Activated CD4-positive, alpha-beta T cell treated with anti-CD3 and anti-CD28 coated beads, Interleukin-2, amount 50 U/mL, for 24 hours (primary cell): ENCODE results near the gene PGAP6.
"Not testable (repeated sequence)": the region's sequence is repeated elsewhere in the genome, so short reads cannot be mapped to it uniquely, and the experiment has no call there.

Experiments
- DNase-seq, 2 donors: peaks; one replicate each; pipeline ENCODE4 v3.0.0-alpha.2; 2020; ENCODE audit warnings: low read depth in 1 of 2, low spot score in 1 of 2

Gene PGAP6

GRCh38 chr16:333406-334094, 48.2 kb downstream of the PGAP6 start:
- DNase-seq, result no peak

- DNase-seq, result not testable (repeated sequence)
These were observed 50.5 kb downstream of the PGAP6 start for GRCh38 chr16:331181-331814.

DNA sequence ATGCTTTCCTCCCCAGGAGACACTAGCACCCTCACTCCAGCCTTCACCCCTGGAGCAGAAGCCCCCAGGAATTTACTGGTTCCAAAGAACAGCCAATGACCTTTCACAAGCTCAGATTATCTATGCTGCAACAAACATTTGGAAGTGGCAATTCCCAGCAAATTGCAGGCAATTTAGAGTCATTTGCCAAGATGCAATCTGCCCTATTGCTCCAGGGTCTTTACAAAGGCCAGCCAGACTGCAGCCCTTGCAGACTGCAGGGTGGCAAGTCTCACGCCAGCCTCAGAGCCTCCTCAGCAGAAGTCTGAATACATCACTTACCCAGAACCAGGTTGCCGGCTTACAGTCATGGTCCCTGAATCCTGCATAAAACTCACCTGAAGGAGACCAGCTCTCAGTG, 51.0 kb downstream of the PGAP6 start:
- DNase-seq, result no peak

DNA sequence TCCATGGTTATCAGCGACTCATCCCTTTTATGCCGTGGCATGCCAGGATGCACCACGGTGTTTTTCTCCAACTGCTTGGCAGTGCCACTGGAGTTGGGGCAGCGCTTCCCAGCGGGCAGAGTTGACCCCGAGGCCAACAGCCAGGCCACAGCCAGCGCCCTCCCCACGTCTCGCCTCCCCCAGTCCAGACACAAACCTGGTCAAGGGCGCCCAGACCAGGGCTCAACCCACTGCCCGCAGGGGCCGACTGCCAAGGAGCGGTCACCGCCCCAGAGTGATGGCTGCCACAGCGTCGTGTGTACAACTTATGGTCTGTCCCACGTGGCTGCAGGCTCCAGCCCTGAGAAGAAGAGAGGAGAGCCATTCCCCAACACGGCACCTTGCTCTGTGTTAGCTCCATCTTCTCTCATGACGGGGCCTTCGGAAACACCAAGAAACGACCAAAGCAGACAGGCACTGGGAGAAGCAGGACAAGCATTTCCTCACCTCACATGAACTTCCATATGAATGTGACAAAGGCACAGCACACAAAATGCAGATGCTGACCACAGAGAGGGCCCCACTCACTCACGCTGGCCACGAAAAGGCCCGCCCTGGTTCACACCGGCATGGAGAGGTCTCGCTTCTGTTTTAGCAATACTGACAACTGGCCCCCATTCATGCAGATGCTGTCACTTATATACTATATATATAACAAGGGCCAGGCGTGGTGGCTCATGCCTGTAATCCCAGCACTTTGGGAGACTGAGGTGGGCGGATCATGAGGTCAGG, 56.2 kb downstream of the PGAP6 start:
- no peak for DNase-seq

DNA sequence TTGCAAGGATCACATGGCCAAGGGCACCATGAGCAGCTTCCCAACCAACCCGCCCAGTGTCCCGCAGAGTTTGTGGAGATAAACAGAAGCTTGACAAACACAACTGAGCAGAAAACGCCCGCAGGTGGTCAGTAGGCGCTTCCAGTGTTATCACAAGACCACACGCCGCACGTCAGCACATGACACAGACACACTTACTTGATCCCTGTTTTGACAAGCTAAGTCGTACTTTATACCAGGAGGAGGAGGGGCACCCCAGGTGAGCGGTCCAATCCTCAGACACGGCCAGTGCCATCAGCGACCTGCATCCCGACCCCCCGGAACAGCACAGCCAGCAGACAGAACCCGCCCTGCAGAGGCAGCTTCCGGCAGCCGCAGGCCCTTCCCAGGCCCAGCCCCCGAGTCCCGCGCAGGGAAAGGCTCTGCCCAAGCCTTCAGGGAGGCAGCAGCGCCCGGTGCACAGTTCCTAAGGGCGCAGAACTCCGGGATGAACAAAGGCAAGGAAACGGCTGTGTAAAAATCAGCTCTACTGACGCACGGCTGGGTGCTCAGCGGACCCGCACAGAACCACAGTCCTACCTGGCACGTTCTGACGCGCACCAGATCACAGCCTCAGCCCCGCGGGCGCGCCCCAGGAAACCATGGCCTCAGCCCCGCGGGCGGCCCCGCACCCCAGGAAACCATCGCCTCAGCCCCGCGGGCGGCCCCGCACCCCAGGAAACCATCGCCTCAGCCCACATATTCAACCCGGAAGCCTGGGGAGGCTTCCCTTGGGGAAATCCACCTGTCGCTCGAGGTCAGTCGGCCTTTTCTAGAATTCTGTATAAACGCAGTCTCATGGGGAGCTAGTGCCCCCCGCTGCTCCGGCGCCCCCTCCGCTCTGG, 57.1 kb downstream of the PGAP6 start:
- peak; percentile 8 to 39 for DNase-seq

DNA sequence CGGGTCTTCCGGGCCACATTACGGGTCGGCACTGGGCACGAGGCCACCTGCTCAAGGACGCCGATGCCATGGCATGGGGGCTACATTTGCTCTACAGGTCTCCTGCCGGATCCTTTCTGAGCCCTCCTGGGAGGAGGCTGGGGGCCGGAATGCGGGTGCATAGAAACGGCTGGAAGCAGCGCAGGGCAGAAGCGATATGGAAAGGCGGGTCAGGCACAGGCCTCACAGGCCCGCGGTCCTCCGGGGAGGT, 57.7 kb downstream of the PGAP6 start:
- DNase-seq, result no peak

DNA sequence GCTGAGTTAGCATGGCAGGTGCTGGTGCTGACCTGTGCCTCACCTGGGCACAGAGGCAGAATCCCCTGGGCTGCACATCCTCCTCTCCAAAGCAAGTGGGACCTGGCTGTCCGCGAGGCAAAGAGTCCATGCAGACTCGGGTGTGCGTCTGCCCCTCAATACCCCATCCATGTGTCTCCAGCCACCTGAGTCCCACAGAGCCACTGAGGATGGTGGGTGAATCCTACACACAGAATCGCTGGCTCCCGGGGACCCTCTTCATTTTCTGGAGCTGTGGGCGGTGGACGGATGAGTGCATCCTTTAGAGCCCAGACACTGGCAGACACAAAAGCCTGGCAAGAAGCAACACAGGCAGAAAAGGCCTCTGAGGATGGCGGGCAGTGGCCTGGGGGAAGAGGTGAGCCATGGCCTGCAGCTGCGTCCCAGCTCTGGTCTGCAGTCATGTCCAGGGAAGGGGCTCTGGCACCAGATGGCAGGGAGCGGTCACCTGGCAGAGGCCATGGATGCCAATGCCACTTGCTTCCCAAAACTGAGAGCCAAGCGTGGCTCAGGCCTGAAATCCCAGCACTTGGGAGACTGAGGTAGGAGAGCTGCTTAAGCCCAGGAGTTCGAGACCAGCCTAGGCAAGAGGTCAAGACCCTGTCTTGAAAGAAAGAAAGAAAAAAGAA, 59.2 kb downstream of the PGAP6 start:
- no peak for DNase-seq

DNA sequence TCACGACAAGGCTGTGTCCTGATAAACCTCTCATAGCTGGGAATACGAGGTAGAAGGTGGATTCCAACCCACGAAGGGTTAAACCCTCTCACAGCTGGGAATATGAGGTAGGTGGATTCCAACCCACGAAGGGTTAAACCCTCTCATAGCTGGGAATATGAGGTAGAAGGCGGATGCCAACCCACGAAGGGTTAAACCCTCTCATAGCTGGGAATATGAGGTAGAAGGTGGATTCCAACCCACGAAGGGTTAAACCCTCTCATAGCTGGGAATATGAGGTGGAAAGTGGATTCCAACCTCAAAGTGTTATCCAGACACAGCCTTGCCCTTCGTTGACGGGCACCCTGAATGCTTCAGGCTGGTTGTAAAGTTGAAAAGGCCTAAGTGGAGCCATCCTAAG, 60.2 kb downstream of the PGAP6 start:
- DNase-seq, result no peak
